ENCODE measurements around the gene GET3.
A peak's percentile ranks its signal among the peaks of the same experiment; 100 is the strongest.

Gene GET3

GRCh38 chr19:12779162-12779993 lies 42.1 kb downstream of the GET3 start:
- no peak for DNase-seq (ENCODE audit: low read depth in 2 of 2)

DNA sequence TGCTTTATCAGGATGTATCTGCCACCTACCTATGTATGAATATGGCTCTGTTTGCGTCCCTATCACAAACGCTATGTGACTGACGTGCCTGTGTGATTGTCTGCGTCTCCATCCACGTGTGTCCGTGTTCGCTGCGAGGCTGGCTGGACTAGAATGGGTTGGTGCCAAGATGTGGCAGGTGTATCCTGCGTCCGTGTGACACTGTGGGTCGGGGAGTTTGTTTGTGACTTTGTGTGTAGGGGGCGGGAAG lies 44.8 kb downstream of the GET3 start:
- DNase-seq (ENCODE audit: low read depth in 2 of 2), result no peak

DNA sequence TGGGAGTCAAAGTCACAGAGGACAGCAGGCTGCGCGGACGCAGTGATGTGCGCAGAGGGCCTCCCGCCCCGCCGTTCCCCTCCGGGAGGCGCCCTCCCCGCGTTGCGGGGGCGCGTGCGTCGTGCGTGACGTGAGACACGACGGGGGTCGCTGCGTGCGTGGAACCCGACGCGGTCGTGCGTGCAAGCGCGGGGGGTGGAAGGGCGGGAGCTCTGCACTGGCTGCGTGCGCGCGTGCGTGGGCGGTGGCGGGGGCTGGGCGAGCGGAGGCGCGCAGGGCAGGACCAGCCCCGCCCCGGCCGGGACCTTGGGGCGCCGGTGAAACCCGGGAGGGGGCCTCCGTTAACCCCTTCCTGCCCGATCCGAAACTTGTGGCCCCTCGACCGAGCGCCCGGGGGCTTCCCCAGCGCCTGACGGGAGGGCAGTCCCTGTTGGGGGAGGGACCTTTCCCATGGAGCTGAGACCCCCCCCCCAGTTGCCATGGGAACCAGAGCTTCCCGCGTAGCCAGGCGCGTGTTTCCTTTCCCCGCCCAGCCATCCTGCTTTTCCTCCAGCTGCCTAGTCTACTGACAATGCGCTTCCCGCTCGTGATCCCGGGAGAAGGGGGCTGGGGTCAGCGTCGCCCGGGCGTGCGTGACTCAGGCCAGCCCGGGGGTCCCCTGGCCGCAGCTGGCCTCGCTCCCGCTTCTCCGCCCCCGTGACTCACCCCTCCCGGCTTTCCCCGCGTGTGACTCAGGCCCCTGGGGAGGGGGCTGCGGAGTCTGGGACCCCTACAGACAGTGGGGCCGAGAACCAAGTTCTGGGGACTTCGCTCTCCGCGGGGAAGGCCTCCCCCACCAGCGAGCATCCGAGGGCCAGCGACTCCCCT lies 45.4 kb downstream of the GET3 start:
- peak; percentile 81 to 86 for DNase-seq (ENCODE audit: low read depth in 2 of 2)

DNA sequence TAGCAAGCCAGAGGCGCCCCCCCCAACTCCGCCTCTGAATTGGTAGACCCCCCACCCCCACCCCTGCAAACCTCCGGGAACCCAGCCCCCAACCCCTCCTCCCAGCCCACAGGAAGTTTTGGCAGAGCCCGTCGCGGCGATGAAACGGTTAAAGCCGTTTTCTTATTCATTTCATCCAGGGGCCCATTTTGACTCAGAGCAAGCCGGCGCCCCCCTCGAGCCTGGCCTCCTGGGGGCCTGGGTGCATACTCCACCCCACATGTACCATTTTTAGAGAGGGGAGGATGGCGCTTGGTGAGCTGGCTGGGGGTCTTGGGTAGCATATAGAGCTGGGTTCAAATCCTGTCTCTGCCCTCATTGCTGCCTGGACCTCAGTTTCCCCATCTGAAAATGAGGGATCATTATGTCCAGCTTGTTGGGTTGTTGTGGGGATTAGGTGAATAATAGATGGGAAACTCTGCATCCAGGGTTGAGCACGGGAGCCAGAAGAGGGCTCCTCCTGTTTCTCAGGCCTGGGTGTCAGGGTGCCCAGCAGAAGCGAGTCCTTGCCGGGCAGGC lies 46.1 kb downstream of the GET3 start:
- peak; percentile 56 to 66 for DNase-seq (ENCODE audit: low read depth in 2 of 2)

DNA sequence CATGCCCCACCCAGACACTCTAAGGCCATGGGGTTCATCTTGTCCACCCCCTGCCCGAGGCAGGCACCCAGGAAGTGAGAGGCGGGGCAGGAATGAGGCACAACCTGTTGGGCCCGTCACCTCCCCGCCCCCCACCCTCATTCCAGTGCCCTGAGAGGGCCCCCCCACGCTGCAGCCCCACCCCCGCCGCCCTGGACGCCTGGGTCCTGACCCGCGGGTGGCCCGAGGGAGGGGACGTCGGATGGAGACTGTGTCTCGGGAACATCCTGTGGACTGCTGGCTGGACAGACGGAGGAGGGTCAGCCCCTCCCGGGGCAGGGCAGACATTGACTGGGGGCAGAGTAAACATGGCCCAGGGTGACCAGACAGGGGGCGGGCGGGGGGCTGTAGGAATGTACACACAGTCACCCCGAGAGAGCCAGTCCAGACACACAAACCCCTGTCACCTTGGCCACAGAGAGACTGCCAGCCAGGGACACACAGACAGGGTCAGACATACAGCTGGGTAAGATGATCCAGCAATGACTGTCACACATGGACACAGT lies 46.6 kb downstream of the GET3 start:
- no peak for DNase-seq (ENCODE audit: low read depth in 2 of 2)

DNA sequence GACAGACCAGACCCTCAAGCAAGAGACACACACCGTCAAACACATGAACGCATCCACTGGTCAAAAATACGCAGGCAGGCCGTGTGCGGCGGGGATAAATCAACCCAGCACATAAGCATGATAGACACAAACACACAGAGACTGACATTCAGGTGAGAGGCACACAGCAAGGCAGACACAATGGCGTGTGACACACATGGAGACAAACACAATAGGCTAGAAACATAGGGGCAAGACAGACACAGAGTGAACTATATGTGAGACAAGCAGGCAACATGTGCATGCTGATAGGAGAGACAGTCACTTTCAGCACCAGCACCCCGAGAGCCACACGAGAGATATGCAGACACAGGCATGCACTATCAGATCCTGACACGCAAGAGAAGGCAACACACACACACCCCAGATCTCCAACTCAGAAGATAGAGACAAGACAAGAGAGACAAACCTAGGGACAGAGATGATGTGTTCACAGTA lies 47.1 kb downstream of the GET3 start:
- DNase-seq (ENCODE audit: low read depth in 2 of 2), result no peak

DNA sequence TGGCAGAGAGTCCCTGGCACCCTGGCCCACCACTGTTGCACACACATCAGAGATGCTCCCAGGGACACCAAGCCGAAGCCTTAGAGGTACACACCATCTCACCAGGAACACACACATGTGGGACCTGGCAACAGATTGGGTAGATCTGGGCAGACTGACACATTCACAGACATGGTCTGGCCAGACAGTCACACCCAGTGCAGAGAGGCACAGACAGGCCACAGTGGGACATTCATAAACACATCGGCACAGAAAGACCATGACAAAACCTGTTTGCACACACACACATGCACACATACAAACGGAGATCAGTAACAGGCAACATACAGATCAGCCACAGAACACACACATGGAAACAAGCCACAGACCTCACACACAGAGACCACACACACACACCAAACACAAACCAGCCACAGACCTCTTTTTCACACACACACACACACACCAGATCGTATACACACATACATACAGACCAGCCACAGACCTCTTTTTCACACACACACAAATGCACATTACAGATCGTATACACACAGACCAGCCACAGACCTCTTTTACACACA lies 47.7 kb downstream of the GET3 start:
- DNase-seq (ENCODE audit: low read depth in 2 of 2), result no peak

DNA sequence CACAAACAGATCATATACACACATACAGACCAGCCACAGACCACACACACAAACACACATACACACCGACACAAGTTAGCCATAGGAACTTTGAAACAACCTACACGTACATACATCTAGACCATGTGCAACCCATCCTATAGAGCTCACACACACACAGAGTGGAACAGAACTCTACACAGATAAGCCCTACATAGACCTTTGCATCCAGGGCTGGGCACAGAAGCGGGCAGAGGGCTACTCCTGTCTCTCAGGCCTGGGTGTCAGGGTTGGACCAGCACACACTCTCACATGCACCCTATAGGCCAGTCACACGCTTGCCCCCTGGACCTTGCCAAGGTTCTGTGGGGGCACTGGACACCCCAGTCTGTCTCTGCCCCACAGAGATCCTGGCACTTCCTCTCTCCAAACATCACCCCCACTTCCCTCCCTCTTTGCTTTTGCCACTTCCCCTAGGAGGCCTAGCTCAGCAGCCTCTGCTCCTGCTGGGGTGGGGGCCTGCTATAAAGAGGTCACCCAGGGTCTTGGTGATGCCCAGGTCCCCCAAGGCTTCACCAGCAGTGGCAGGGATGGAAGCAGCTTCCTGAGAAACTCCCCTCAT lies 48.2 kb downstream of the GET3 start:
- DNase-seq (ENCODE audit: low read depth in 2 of 2), result no peak

DNA sequence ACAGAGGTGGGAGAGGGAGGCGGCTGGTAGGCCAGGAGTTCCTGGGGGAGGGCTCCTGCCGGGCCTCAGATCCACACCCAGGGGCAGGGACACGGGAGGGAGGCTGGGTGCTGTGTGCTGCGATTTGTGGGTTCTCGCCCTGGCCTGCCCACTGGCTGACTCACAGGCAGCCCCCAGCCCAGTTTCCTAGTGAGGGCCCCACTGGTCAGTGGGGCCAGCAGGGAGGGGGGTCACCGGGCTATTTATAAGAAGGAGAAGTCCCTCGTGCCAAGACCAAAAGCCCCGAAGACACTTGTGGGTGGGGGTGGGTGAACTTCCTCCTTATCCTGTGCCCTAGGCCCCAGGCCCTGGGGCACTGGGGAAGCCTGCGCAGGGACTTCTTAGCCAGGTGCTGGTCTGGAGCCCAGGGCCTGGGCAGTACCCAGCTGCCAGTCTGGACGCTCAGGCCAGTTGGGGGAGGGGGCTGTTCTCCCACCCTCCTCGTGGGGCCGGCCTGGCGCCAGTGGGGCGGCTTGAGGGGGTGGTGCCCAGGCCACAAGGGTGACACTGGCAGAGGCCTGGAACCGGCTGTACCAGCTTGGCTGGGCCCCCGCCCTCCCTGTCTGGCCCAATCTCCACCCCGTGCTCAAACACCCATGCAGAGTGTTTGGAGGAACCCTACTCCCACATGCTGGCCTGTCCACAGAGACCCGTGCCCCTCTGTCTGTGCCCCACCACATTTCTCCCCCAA lies 49.0 kb downstream of the GET3 start:
- no peak for DNase-seq (ENCODE audit: low read depth in 2 of 2)

- no peak for DNase-seq (ENCODE audit: low read depth in 2 of 2)
These were observed 49.7 kb downstream of the GET3 start for GRCh38 chr19:12786952-12787351.

DNA sequence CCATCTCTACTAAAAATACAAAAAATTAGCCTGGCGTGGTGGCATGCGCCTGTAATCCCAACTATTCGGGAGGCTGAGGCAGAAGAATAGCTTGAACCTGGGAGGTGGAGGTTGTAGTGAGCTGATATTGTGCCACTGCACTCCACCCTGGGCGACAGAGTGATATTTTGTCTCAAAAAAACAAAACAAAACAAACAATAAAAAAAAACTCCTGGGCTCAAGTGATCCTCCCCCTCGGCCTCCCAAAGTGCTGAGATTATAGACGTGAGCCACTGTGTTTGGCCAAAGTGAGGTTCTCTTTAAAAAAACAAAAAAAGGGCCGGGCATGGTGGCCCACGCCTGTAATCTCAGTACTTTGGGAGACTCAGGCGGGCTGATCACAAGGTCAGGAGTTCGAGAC lies 50.2 kb downstream of the GET3 start:
- DNase-seq (ENCODE audit: low read depth in 2 of 2), result no peak

- DNase-seq (ENCODE audit: low read depth in 2 of 2), result no peak
These were observed 50.9 kb downstream of the GET3 start for GRCh38 chr19:12788042-12788681.

- no peak for DNase-seq (ENCODE audit: low read depth in 2 of 2)
These were observed 51.4 kb downstream of the GET3 start for GRCh38 chr19:12788682-12789097.

- DNase-seq (ENCODE audit: low read depth in 2 of 2), result no peak
These were observed 52.0 kb downstream of the GET3 start for GRCh38 chr19:12789098-12789903.

- peak; percentile 94 to 97 for DNase-seq (ENCODE audit: low read depth in 2 of 2)
These were observed 52.8 kb downstream of the GET3 start for GRCh38 chr19:12789904-12790619.

- no peak for DNase-seq (ENCODE audit: low read depth in 2 of 2)
These were observed 53.5 kb downstream of the GET3 start for GRCh38 chr19:12790628-12791344.

GRCh38 chr19:12791345-12792050 lies 54.2 kb downstream of the GET3 start, which contains the start of gene JUNB:
JUNB (plus strand) TSS chr19:12791486; CDS start chr19:12791772, 286 bp downstream.
- peak; percentile 93 to 95 for DNase-seq (ENCODE audit: low read depth in 2 of 2)

Data from stimulated activated CD4-positive, alpha-beta T cell treated with anti-CD3 and anti-CD28 coated beads, Interleukin-4, amount 100 ng/mL, for 48 hours (primary cell).